Left lung (tissue), 10 donors: ENCODE data around the gene EXOC4. TPM values are rescaled to one million over a fixed set of nuclear protein-coding genes. Genes with fewer than 3 reads are reported as not detected.
A peak's percentile ranks its signal among the peaks of the same experiment; 100 is the strongest.
"Not testable (repeated sequence)": the region's sequence is repeated elsewhere in the genome, so short reads cannot be mapped to it uniquely, and the experiment has no call there.

Experiments used
- ATAC-seq: fragments of 200-7000 bp; cut with Tn5 transposase; one replicate; pipeline ENCODE4 v1.9.1; 2020; ENCODE audit warnings: moderate library complexity
- DNase-seq, 4 donors: peaks; one replicate each; pipeline ENCODE4 v3.0.0-alpha.2; 2013 to 2020
- H3K27ac ChIP-seq, 2 donors: fragments of 200-600 bp; sonication (generic) in 1 of 2; one replicate each; pipeline versions ENCODE4 v1.5.0 to v1.8.0; 2020 to 2021
- H3K27me3 ChIP-seq, 2 donors: fragments of 200-600 bp; sonication (generic) in 1 of 2; one replicate each; pipeline versions ENCODE4 v1.5.0 to v1.8.0; 2020 to 2021
- H3K36me3 ChIP-seq, 2 donors: fragments of 200-600 bp; sonication (generic) in 1 of 2; one replicate each; pipeline versions ENCODE4 v1.5.0 to v1.8.0; 2020 to 2021
- H3K4me1 ChIP-seq, 2 donors: fragments of 200-600 bp; one replicate each; pipeline ENCODE4 v1.8.0; 2021
- H3K4me3 ChIP-seq, 2 donors: fragments of 200-600 bp; sonication (generic) in 1 of 2; one replicate each; pipeline versions ENCODE4 v1.5.0 to v1.8.0; 2020 to 2021; ENCODE audit warnings: mild to moderate bottlenecking in 1 of 2
- H3K9me3 ChIP-seq, 2 donors: fragments of 200-600 bp; sonication (generic) in 1 of 2; one replicate each; pipeline versions ENCODE4 v1.5.0 to v1.8.0; 2020 to 2021
- intact Hi-C, 2 donors: fragments of 100-400 bp; cut with DNase I; formaldehyde crosslinking; loops; one replicate each; pipeline versions ENCODE4 v1.11.2 to v1.14.2; 2022
- polyA plus RNA-seq, 6 donors: library from polyadenylated mRNA; unstranded; fragments of 120-200 nt; gene quantifications; one replicate each; pipeline ENCODE4 v1.2.1, GENCODE V29; 2013; ENCODE audit not compliant: insufficient read length in 6 of 6
- total RNA-seq, 2 donors: library from RNA; stranded (reverse); fragmentation: NEBNext Ultra II Directional; extraction: Animal tissue kit (Norgen Biotek cat#: 25700); gene quantifications; one replicate each; pipeline ENCODE4 v1.2.1, GENCODE V29; 2021
- TF ChIP-seq, protein P1 (sequence below), 2 donors: fragments of 200-600 bp; sonication (generic) in 1 of 2; IDR thresholded peaks; one replicate each; pipeline versions ENCODE4 v1.5.0 to v1.8.0; 2021; ENCODE audit warnings: antibody characterized with exemption in 2 of 2
- donor health status: DM: no; HTN: yes; CAD: no.
- donor health status: DM: no; HTN: no; CAD: no.

The EXOC4 gene
- total and polyA plus RNA-seq, 8 donors = 52.5 to 79.4 (median 65.9) TPM

- TF ChIP-seq, protein P1, sequence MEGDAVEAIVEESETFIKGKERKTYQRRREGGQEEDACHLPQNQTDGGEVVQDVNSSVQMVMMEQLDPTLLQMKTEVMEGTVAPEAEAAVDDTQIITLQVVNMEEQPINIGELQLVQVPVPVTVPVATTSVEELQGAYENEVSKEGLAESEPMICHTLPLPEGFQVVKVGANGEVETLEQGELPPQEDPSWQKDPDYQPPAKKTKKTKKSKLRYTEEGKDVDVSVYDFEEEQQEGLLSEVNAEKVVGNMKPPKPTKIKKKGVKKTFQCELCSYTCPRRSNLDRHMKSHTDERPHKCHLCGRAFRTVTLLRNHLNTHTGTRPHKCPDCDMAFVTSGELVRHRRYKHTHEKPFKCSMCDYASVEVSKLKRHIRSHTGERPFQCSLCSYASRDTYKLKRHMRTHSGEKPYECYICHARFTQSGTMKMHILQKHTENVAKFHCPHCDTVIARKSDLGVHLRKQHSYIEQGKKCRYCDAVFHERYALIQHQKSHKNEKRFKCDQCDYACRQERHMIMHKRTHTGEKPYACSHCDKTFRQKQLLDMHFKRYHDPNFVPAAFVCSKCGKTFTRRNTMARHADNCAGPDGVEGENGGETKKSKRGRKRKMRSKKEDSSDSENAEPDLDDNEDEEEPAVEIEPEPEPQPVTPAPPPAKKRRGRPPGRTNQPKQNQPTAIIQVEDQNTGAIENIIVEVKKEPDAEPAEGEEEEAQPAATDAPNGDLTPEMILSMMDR (IDR thresholded peaks at IDR 0.05) = no peak
- no peak overlapping the region for H3K27ac ChIP-seq
- H3K4me1 ChIP-seq = peaks cover 0 to under 1% of the 10 kb centered on the region in 2 donors
- no peak overlapping the region for H3K4me3 ChIP-seq
- ATAC-seq (no peak), DNase-seq (no peak)
- H3K9me3 ChIP-seq = no peaks in the 10 kb centered on the region
- intact Hi-C loops = no loop called here
- no peaks in the 10 kb centered on the region for H3K27me3 ChIP-seq
- peaks cover 0 to 19% of the 10 kb centered on the region in 2 donors for H3K36me3 ChIP-seq
Observed at GRCh38 chr7:133273227-133273626, 20.3 kb downstream of the EXOC4 start.

DNA sequence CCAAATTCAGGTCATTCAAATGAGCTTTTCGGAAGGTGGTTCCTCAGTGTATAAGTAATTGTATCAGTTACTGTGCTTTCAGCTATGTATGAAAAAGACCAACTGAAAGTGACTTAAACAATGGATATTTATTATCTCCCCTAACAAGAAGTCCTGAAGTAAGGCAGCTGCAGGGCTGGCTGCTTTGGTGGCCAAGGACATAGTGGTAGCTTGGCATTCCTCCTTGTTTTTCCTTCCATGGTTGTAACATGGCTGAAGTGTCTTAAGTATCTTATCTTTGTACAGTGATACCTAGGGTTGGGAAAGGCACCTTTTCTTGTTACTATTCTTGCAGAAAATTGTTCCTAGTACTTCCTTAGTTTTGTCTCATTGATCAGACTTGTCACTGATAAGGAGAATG lies 21.4 kb downstream of the EXOC4 start:
- H3K27ac ChIP-seq = no peak overlapping the region
- no peaks in the 10 kb centered on the region for H3K9me3 ChIP-seq
- no peaks in the 10 kb centered on the region for H3K27me3 ChIP-seq
- TF ChIP-seq, protein P1 (IDR thresholded peaks at IDR 0.05) = no peak
- no peak overlapping the region for H3K4me3 ChIP-seq
- H3K36me3 ChIP-seq = peaks cover 0 to 19% of the 10 kb centered on the region in 2 donors
- ATAC-seq (no peak), DNase-seq (no peak)
- intact Hi-C loops = no loop called here
- H3K4me1 ChIP-seq = no peaks in the 10 kb centered on the region

DNA sequence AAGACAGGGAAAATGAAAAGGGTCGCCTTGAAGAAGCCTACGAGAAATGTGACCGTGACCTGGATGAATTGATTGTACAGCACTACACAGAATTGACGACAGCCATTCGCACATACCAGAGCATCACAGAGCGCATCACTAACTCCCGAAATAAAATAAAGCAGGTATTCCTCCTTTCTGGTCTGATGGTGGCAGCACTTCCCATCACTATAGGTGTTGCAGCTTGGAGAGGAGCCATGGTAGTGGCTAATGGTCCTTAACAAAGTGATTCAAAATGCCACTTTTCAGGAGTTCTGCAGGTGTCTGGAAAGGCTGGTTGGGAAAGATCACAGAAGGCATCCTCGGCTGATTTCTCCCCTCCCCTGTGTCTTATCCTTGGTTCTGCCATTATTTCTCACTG lies 22.1 kb downstream of the EXOC4 start:
- Histone ChIP-seq H3K27me3 (no peaks in the 10 kb centered on the region), H3K9me3 (no peaks in the 10 kb centered on the region), H3K4me3 (no peak overlapping the region), H3K4me1 (no peaks in the 10 kb centered on the region), H3K36me3 (peaks cover 0 to 19% of the 10 kb centered on the region in 2 donors), H3K27ac (no peak overlapping the region)
- intact Hi-C loops = no loop called here
- TF ChIP-seq, protein P1 (IDR thresholded peaks at IDR 0.05) = no peak
- ATAC-seq (no peak), DNase-seq (no peak)

GRCh38 chr7:133275446-133276095 lies 22.7 kb downstream of the EXOC4 start:
- TF ChIP-seq, protein P1 (IDR thresholded peaks at IDR 0.05) = no peak
- Histone ChIP-seq H3K4me3 (no peak overlapping the region), H3K9me3 (no peaks in the 10 kb centered on the region), H3K27ac (no peak overlapping the region), H3K27me3 (no peaks in the 10 kb centered on the region), H3K36me3 (peaks cover 0 to 19% of the 10 kb centered on the region in 2 donors), H3K4me1 (no peaks in the 10 kb centered on the region)
- ATAC-seq = no peak
- intact Hi-C loops = no loop called here
- peak in 1 of 4 donors; percentile 7 for DNase-seq

DNA sequence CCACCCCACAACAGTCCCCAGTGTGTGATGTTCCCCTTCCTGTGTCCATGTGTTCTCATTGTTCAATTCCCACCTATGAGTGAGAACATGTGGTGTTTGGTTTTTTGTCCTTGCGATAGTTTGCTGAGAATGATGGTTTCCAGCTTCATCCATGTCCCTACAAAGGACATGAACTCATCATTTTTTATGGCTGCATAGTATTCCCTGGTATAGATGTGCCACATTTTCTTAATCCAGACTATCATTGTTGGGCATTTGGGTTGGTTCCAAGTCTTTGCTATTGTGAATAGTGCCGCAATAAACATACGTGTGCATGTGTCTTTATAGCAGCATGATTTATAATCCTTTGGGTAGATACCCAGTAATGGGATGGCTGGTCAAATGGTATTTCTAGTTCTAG lies 26.1 kb downstream of the EXOC4 start:
- H3K27me3 ChIP-seq, H3K9me3 ChIP-seq, ATAC-seq, H3K4me1 ChIP-seq, H3K27ac ChIP-seq, H3K4me3 ChIP-seq, DNase-seq, intact Hi-C loops: not testable (repeated sequence)
- peaks cover 0 to 19% of the 10 kb centered on the region in 2 donors for H3K36me3 ChIP-seq

GRCh38 chr7:133282094-133282493 lies 29.2 kb downstream of the EXOC4 start:
- Histone ChIP-seq H3K27me3 (no peaks in the 10 kb centered on the region), H3K4me1 (no peaks in the 10 kb centered on the region), H3K4me3 (no peak overlapping the region), H3K36me3 (peaks cover 0 to 7% of the 10 kb centered on the region in 2 donors), H3K9me3 (no peaks in the 10 kb centered on the region), H3K27ac (no peak overlapping the region)
- no peak for ATAC-seq
- intact Hi-C loops = no loop called here
- no peak for DNase-seq
- TF ChIP-seq, protein P1 (IDR thresholded peaks at IDR 0.05) = no peak
